Stimulated activated CD8-positive, alpha-beta memory T cell treated with anti-CD3 and anti-CD28 coated beads, Interleukin-7, amount 100 ng/mL, for 4 hours (primary cell): Measurements from ENCODE around the gene CCDC33.

Experiments
- DNase-seq, 2 donors: peaks; one replicate each; pipeline ENCODE4 v3.0.0-alpha.2; 2020; ENCODE audit warnings: low read depth in 2 of 2

Gene CCDC33

GRCh38 chr15:74208901-74209559, 27.1 kb upstream of the CCDC33 start:
- no peak for DNase-seq

- no peak for DNase-seq
Measured at GRCh38 chr15:74209560-74209958, 26.6 kb upstream of the CCDC33 start.

GRCh38 chr15:74209997-74210671, 26.0 kb upstream of the CCDC33 start:
- no peak for DNase-seq

- no peak for DNase-seq
Measured at GRCh38 chr15:74210729-74211128, 25.4 kb upstream of the CCDC33 start.

GRCh38 chr15:74211656-74212055, 24.5 kb upstream of the CCDC33 start:
- no peak for DNase-seq

- DNase-seq, result no peak
Measured at GRCh38 chr15:74212494-74212893, 23.6 kb upstream of the CCDC33 start.

- no peak for DNase-seq
Measured at GRCh38 chr15:74213858-74214284, 22.3 kb upstream of the CCDC33 start.

GRCh38 chr15:74214324-74215021, 21.7 kb upstream of the CCDC33 start:
- no peak for DNase-seq

GRCh38 chr15:74215958-74216357, 20.2 kb upstream of the CCDC33 start:
- no peak for DNase-seq

- no peak for DNase-seq
Measured at GRCh38 chr15:74216949-74217348, 19.2 kb upstream of the CCDC33 start.

- no peak for DNase-seq
Measured at GRCh38 chr15:74217907-74218885, 17.9 kb upstream of the CCDC33 start.

GRCh38 chr15:74220475-74221248, 15.5 kb upstream of the CCDC33 start:
- no peak for DNase-seq

- no peak for DNase-seq
Measured at GRCh38 chr15:74221399-74222239, 14.5 kb upstream of the CCDC33 start.

GRCh38 chr15:74222240-74223119, 13.6 kb upstream of the CCDC33 start:
- DNase-seq, result no peak

GRCh38 chr15:74225928-74226327, 10.2 kb upstream of the CCDC33 start:
- no peak for DNase-seq

- DNase-seq, result no peak
Measured at GRCh38 chr15:74226761-74227540, 9.2 kb upstream of the CCDC33 start.

- DNase-seq, result no peak
Measured at GRCh38 chr15:74227968-74228722, 8.0 kb upstream of the CCDC33 start.

GRCh38 chr15:74228723-74229081, 7.4 kb upstream of the CCDC33 start:
- DNase-seq, result no peak
